Central memory CD4-positive, alpha-beta T cell (primary cell): ENCODE results near the gene ATOX1.

ENCODE experiments used
- DNase-seq: peaks from one replicate; pipeline ENCODE4 v3.0.0; 2022

ATOX1 gene

GRCh38 chr5:151696470-151697061 lies 61.9 kb downstream of the ATOX1 start:
- no peak for DNase-seq

- DNase-seq = no peak
Measured at GRCh38 chr5:151695464-151695863, 63.0 kb downstream of the ATOX1 start.

- no peak for DNase-seq
Measured at GRCh38 chr5:151694035-151694485, 64.4 kb downstream of the ATOX1 start.
